Measurements from ENCODE around the gene GABRB3. TPM values are rescaled to one million over a fixed set of nuclear protein-coding genes. Genes with fewer than 3 reads are reported as not detected.

The GABRB3 gene
- polyA plus RNA-seq, 2 of the 4 experiments (the other 2 are of a cell fraction): 81.9 to 129 TPM

GRCh38 chr15:26686547-26687187, 86.2 kb downstream of the GABRB3 start:
- no peak overlapping the region for H3K27ac ChIP-seq
- DNase-seq (ENCODE audit: low read depth in 1 of 2, low spot score in 1 of 2) (no peak), ATAC-seq (no peak), FAIRE-seq (no peak)
- WGBS (ENCODE audit: missing lambda C conversion rate): 51% methylated on average over 11 of the region's 11 CpGs
- no peak overlapping the region for H3K4me2 ChIP-seq
- no peaks in the 10 kb centered on the region for H3K9me3 ChIP-seq
- no peak for TF ChIP-seq KDM5A (IDR thresholded peaks at IDR 0.05)
- H3K4me3 ChIP-seq: no peak overlapping the region
- ChIA-PET CTCF (no interaction called here), POLR2A (no interaction called here)
- H3K4me1 ChIP-seq: peaks cover 17% of the 10 kb centered on the region

GRCh38 chr15:26682598-26683164, 90.2 kb downstream of the GABRB3 start:
- peak overlapping the region in 1 of 2 experiments; percentile 75; a peak in 4 of 6 replicates for H3K27ac ChIP-seq
- CTCF ChIA-PET: interaction anchor here (1.2 kb wide), 1 partner anchor 12 kb away, joined by 3 read pairs; no protein-coding TSS in a partner anchor
- TF ChIP-seq CBX2 (IDR thresholded peaks at IDR 0.05; ENCODE audit: borderline replicate concordance, low read depth) (no peak), ZFP36 (IDR thresholded peaks at IDR 0.05; ENCODE audit: borderline replicate concordance, partially characterized antibody) (no peak), FOSB (CRISPR knock-in tag; IDR thresholded peaks at IDR 0.05) (no peak), PBX3 (IDR thresholded peaks at IDR 0.05) (no peak), TFCP2L1 (CRISPR knock-in tag; IDR thresholded peaks at IDR 0.05) (no peak)
- no peak for FAIRE-seq
- H3K4me3 ChIP-seq: no peak overlapping the region
- 61% methylated on average over 3 of the region's 5 CpGs for WGBS (ENCODE audit: missing lambda C conversion rate)
- no peaks in the 10 kb centered on the region for H3K9me3 ChIP-seq
- DNase-seq (ENCODE audit: low read depth in 1 of 2, low spot score in 1 of 2): no peak
- peak overlapping the region; percentile 27 for H3K4me2 ChIP-seq
- peak in 1 of 2 experiments; percentile 49; a peak in 3 of 6 replicates for ATAC-seq
- peaks cover 22% of the 10 kb centered on the region for H3K4me1 ChIP-seq
- POLR2A ChIA-PET: no interaction called here

- Histone ChIP-seq H3K27ac (no peak overlapping the region), H3K4me2 (no peak overlapping the region), H3K9me3 (no peaks in the 10 kb centered on the region), H3K4me1 (peaks cover 30% of the 10 kb centered on the region), H3K4me3 (no peak overlapping the region)
- no peak for TF ChIP-seq RNF2 (IDR thresholded peaks at IDR 0.05; ENCODE audit: borderline replicate concordance, low read depth)
- TF ChIP-seq HOXB5 (CRISPR knock-in tag; IDR thresholded peaks at IDR 0.05): no peak
- 52% methylated on average over 3 of the region's 3 CpGs for WGBS (ENCODE audit: missing lambda C conversion rate)
- FAIRE-seq: no peak
- no peak for ATAC-seq
- POLR2A ChIA-PET: no interaction called here
- no peak for DNase-seq (ENCODE audit: low read depth in 1 of 2, low spot score in 1 of 2)
- CTCF ChIA-PET: interaction anchor here (1.1 kb wide), 1 partner anchor 10 kb away, joined by 3 read pairs; no protein-coding TSS in a partner anchor
These were observed 92.9 kb downstream of the GABRB3 start for GRCh38 chr15:26679927-26680326.

GRCh38 chr15:26676115-26676514, 96.8 kb downstream of the GABRB3 start:
- FAIRE-seq (no peak), ATAC-seq (no peak), DNase-seq (ENCODE audit: low read depth in 1 of 2, low spot score in 1 of 2) (no peak)
- ChIA-PET CTCF (no interaction called here), POLR2A (no interaction called here)
- Histone ChIP-seq H3K27ac (no peak overlapping the region), H3K4me2 (no peak overlapping the region), H3K9me3 (no peaks in the 10 kb centered on the region), H3K4me1 (peaks cover 18% of the 10 kb centered on the region), H3K4me3 (no peak overlapping the region)
- WGBS (ENCODE audit: missing lambda C conversion rate): 52% methylated on average over 3 of the region's 3 CpGs
- no peak for TF ChIP-seq RNF2 (IDR thresholded peaks at IDR 0.05; ENCODE audit: borderline replicate concordance, low read depth)
- TF ChIP-seq HMGXB4 (CRISPR knock-in tag; IDR thresholded peaks at IDR 0.05; ENCODE audit: borderline replicate concordance): no peak
- TF ChIP-seq PBX3 (IDR thresholded peaks at IDR 0.05): no peak
- no peak for TF ChIP-seq CTCF (IDR thresholded peaks at IDR 0.05)
- no peak for TF ChIP-seq JUNB (IDR thresholded peaks at IDR 0.05)
- no peak for TF ChIP-seq SREBF2 (IDR thresholded peaks at IDR 0.05)
- TF ChIP-seq ATOH8 (CRISPR knock-in tag; IDR thresholded peaks at IDR 0.05; ENCODE audit: low read depth): no peak
- no peak for TF ChIP-seq TP53 (CRISPR knock-in tag; IDR thresholded peaks at IDR 0.05)
